HEK293 (cell line): ENCODE measurements around the gene CDC37.

ENCODE experiments used
- GLI2 ChIP-seq: fragments of 450-650 bp; formaldehyde crosslinking; IDR thresholded peaks from 2 replicates; pipeline ENCODE4; 2017; ENCODE audit warnings: missing biosample characterization, missing genetic modification characterization, low read depth, borderline replicate concordance
- HOXA7 ChIP-seq: sonication (generic); formaldehyde crosslinking; IDR thresholded peaks from 2 replicates; pipeline ENCODE4 v1.8.1; 2022; ENCODE audit warnings: missing genetic modification reagents, borderline replicate concordance
- HOXD13 ChIP-seq: sonication (generic); formaldehyde crosslinking; IDR thresholded peaks from 2 replicates; pipeline ENCODE4 v1.8.0; 2022; ENCODE audit warnings: missing genetic modification reagents, borderline replicate concordance
- MEIS1 ChIP-seq: sonication (generic); formaldehyde crosslinking; IDR thresholded peaks from 2 replicates; pipeline ENCODE4 v1.8.1; 2022; ENCODE audit warnings: missing genetic modification reagents, mild to moderate bottlenecking, borderline replicate concordance
- ZBTB17 ChIP-seq: fragments of 450-650 bp; formaldehyde crosslinking; IDR thresholded peaks from 2 replicates; pipeline ENCODE4 v1.5.1; 2016; ENCODE audit warnings: missing biosample characterization, missing genetic modification characterization
- ZFP3 ChIP-seq: fragments of 450-650 bp; formaldehyde crosslinking; IDR thresholded peaks from 2 replicates; pipeline ENCODE4 v1.5.1; 2016; ENCODE audit warnings: low read depth, missing biosample characterization, missing genetic modification characterization
- ZNF114 ChIP-seq: fragments of 450-650 bp; formaldehyde crosslinking; IDR thresholded peaks from 2 replicates; pipeline ENCODE4 v1.5.0; 2017; ENCODE audit warnings: missing biosample characterization, missing genetic modification characterization
- ZNF133 ChIP-seq: fragments of 450-650 bp; formaldehyde crosslinking; IDR thresholded peaks from 2 replicates; pipeline ENCODE4 v1.5.1; 2016; ENCODE audit warnings: missing biosample characterization, missing genetic modification characterization
- ZNF157 ChIP-seq: fragments of 450-650 bp; formaldehyde crosslinking; IDR thresholded peaks from 2 replicates; pipeline ENCODE4 v1.5.1; 2016; ENCODE audit warnings: missing biosample characterization, missing genetic modification characterization
- ZNF514 ChIP-seq: fragments of 450-650 bp; formaldehyde crosslinking; IDR thresholded peaks from 2 replicates; pipeline ENCODE4 v1.5.1; 2016; ENCODE audit warnings: missing biosample characterization, missing genetic modification characterization
- ZNF530 ChIP-seq: fragments of 450-650 bp; formaldehyde crosslinking; IDR thresholded peaks from 2 replicates; pipeline ENCODE4 v1.5.1; 2016; ENCODE audit warnings: low read depth, missing biosample characterization, missing genetic modification characterization
- ZNF549 ChIP-seq: fragments of 450-650 bp; IDR thresholded peaks from 2 replicates; pipeline ENCODE4 v1.5.1; 2018; ENCODE audit warnings: missing biosample characterization, missing genetic modification characterization, mild to moderate bottlenecking, inconsistent platforms, moderate library complexity
- ZNF585B ChIP-seq: fragments of 450-650 bp; formaldehyde crosslinking; IDR thresholded peaks from 2 replicates; pipeline ENCODE4 v1.5.1; 2016; ENCODE audit warnings: missing biosample characterization, missing genetic modification characterization
- ZNF677 ChIP-seq: fragments of 450-650 bp; IDR thresholded peaks from 2 replicates; pipeline ENCODE4 v1.5.0; 2018; ENCODE audit warnings: missing biosample characterization, mild to moderate bottlenecking, missing genetic modification characterization, moderate library complexity
- ZNF76 ChIP-seq: fragments of 450-650 bp; formaldehyde crosslinking; IDR thresholded peaks from 2 replicates; pipeline ENCODE4; 2016; ENCODE audit warnings: low read depth, missing biosample characterization, missing genetic modification characterization, borderline replicate concordance
- ZNF768 ChIP-seq: fragments of 450-650 bp; formaldehyde crosslinking; IDR thresholded peaks from 2 replicates; pipeline ENCODE4 v1.5.1; 2018; ENCODE audit warnings: missing biosample characterization, mild to moderate bottlenecking, missing genetic modification characterization
- TF ChIP-seq, protein P1 (sequence below): fragments of 450-650 bp; formaldehyde crosslinking; IDR thresholded peaks from 2 replicates; pipeline ENCODE4 v1.5.1; 2016; ENCODE audit warnings: missing biosample characterization, missing genetic modification characterization
- TF ChIP-seq, protein P2 (sequence below): fragments of 450-650 bp; formaldehyde crosslinking; IDR thresholded peaks from 2 replicates; pipeline ENCODE4 v1.5.1; 2016; ENCODE audit warnings: missing biosample characterization, missing genetic modification characterization
- TF ChIP-seq, protein P3 (sequence below): fragments of 450-650 bp; formaldehyde crosslinking; IDR thresholded peaks from 2 replicates; pipeline ENCODE4 v1.5.1; 2016; ENCODE audit warnings: missing biosample characterization, missing genetic modification characterization
- TF ChIP-seq, protein P4 (sequence below): fragments of 450-650 bp; formaldehyde crosslinking; IDR thresholded peaks from 2 replicates; pipeline ENCODE4 v1.5.1; 2016; ENCODE audit warnings: missing biosample characterization, missing genetic modification characterization, borderline replicate concordance
- TF ChIP-seq, protein P5 (sequence below): fragments of 450-650 bp; formaldehyde crosslinking; optimal IDR thresholded peaks from 2 replicates; pipeline ENCODE3; 2016; ENCODE audit warnings: missing biosample characterization, mild to moderate bottlenecking, missing genetic modification characterization
- TF ChIP-seq, protein P6 (sequence below): fragments of 450-650 bp; formaldehyde crosslinking; IDR thresholded peaks from 2 replicates; pipeline ENCODE4 v1.5.1; 2017; ENCODE audit warnings: missing biosample characterization, missing genetic modification characterization
- TF ChIP-seq, protein P7 (sequence below): fragments of 450-650 bp; formaldehyde crosslinking; IDR thresholded peaks from 2 replicates; pipeline ENCODE4 v1.5.1; 2016; ENCODE audit warnings: missing biosample characterization, missing genetic modification characterization
- TF ChIP-seq, protein P8 (sequence below): fragments of 450-650 bp; formaldehyde crosslinking; IDR thresholded peaks from 2 replicates; pipeline ENCODE4 v1.5.1; 2017; ENCODE audit warnings: missing biosample characterization, missing genetic modification characterization
- TF ChIP-seq, protein P9 (sequence below): fragments of 450-650 bp; formaldehyde crosslinking; IDR thresholded peaks from 2 replicates; pipeline ENCODE4 v1.5.1; 2016; ENCODE audit warnings: missing biosample characterization, missing genetic modification characterization

The CDC37 gene

DNA sequence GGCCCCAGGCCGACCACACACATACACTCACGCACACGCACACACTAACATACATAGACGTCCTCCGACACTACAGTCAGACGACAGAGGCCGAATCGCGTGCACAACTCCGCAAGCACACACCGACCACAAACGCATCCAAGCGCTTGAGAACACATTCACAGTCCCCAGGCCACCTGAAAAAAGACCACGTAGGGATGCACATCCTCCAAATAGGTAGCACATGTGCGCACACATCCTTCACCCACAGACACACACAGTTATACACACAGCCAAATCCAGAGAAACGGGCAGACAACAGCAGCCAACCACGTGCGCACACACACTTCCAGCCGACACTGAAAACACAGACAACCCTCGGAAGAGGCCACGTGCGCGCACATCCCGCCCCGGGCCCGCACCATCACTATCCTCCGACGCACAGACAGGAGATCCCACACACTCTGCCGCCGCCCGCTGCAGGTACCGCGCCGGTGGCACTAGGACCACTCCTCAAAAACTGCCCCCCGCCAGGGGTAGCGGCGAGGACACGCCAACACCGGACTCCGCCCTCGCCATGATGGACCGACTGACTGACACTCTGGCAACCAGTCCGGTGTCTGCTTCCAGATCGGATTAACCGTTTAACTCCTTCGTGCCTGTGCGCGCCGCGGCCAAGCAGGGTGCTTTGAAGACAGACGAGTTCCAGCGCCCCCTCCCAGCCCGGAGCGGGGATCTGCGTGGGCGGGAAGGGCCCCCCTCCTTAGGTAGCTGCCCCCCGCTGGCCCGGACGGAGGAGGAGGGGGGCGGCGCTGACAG is 16.5 kb upstream of the CDC37 start (continued):
- TF ChIP-seq, protein P1, sequence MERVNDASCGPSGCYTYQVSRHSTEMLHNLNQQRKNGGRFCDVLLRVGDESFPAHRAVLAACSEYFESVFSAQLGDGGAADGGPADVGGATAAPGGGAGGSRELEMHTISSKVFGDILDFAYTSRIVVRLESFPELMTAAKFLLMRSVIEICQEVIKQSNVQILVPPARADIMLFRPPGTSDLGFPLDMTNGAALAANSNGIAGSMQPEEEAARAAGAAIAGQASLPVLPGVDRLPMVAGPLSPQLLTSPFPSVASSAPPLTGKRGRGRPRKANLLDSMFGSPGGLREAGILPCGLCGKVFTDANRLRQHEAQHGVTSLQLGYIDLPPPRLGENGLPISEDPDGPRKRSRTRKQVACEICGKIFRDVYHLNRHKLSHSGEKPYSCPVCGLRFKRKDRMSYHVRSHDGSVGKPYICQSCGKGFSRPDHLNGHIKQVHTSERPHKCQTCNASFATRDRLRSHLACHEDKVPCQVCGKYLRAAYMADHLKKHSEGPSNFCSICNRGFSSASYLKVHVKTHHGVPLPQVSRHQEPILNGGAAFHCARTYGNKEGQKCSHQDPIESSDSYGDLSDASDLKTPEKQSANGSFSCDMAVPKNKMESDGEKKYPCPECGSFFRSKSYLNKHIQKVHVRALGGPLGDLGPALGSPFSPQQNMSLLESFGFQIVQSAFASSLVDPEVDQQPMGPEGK = peak; percentile 66; the same call in 1 of the 2 replicates
- TF ChIP-seq, protein P2, sequence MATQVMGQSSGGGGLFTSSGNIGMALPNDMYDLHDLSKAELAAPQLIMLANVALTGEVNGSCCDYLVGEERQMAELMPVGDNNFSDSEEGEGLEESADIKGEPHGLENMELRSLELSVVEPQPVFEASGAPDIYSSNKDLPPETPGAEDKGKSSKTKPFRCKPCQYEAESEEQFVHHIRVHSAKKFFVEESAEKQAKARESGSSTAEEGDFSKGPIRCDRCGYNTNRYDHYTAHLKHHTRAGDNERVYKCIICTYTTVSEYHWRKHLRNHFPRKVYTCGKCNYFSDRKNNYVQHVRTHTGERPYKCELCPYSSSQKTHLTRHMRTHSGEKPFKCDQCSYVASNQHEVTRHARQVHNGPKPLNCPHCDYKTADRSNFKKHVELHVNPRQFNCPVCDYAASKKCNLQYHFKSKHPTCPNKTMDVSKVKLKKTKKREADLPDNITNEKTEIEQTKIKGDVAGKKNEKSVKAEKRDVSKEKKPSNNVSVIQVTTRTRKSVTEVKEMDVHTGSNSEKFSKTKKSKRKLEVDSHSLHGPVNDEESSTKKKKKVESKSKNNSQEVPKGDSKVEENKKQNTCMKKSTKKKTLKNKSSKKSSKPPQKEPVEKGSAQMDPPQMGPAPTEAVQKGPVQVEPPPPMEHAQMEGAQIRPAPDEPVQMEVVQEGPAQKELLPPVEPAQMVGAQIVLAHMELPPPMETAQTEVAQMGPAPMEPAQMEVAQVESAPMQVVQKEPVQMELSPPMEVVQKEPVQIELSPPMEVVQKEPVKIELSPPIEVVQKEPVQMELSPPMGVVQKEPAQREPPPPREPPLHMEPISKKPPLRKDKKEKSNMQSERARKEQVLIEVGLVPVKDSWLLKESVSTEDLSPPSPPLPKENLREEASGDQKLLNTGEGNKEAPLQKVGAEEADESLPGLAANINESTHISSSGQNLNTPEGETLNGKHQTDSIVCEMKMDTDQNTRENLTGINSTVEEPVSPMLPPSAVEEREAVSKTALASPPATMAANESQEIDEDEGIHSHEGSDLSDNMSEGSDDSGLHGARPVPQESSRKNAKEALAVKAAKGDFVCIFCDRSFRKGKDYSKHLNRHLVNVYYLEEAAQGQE = no peak; the same call in none of the 2 replicates
- TF ChIP-seq, protein P3, sequence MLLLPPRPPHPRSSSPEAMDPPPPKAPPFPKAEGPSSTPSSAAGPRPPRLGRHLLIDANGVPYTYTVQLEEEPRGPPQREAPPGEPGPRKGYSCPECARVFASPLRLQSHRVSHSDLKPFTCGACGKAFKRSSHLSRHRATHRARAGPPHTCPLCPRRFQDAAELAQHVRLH (tag by site-specific recombination) = peak; percentile 81; the same call in 1 of the 2 replicates
- TF ChIP-seq ZNF514 (tag by site-specific recombination) (no peak), ZNF133 (tag by site-specific recombination) (no peak; the same call in 1 of the 2 replicates), HOXA7 (no peak), ZNF549 (no peak), ZNF768 (tag by site-specific recombination) (no peak; the same call in 1 of the 2 replicates), ZNF76 (tag by site-specific recombination) (peak; percentile 34; the same call in 1 of the 2 replicates), ZNF157 (tag by site-specific recombination) (no peak), HOXD13 (CRISPR knock-in tag) (no peak), MEIS1 (CRISPR knock-in tag) (no peak), ZNF677 (tag by site-specific recombination) (no peak), ZNF114 (no peak), ZFP3 (tag by site-specific recombination) (no peak), ZNF585B (tag by site-specific recombination) (no peak), ZBTB17 (tag by site-specific recombination) (peak; percentile 93), ZNF530 (no peak), GLI2 (tag by site-specific recombination) (no peak)
- TF ChIP-seq, protein P4, sequence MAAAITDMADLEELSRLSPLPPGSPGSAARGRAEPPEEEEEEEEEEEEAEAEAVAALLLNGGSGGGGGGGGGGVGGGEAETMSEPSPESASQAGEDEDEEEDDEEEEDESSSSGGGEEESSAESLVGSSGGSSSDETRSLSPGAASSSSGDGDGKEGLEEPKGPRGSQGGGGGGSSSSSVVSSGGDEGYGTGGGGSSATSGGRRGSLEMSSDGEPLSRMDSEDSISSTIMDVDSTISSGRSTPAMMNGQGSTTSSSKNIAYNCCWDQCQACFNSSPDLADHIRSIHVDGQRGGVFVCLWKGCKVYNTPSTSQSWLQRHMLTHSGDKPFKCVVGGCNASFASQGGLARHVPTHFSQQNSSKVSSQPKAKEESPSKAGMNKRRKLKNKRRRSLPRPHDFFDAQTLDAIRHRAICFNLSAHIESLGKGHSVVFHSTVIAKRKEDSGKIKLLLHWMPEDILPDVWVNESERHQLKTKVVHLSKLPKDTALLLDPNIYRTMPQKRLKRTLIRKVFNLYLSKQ (tag by site-specific recombination) = no peak
- TF ChIP-seq, protein P5, sequence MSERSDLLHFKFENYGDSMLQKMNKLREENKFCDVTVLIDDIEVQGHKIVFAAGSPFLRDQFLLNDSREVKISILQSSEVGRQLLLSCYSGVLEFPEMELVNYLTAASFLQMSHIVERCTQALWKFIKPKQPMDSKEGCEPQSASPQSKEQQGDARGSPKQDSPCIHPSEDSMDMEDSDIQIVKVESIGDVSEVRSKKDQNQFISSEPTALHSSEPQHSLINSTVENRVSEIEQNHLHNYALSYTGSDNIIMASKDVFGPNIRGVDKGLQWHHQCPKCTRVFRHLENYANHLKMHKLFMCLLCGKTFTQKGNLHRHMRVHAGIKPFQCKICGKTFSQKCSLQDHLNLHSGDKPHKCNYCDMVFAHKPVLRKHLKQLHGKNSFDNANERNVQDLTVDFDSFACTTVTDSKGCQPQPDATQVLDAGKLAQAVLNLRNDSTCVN (tag by site-specific recombination) = peak; percentile 92
- TF ChIP-seq, protein P6, sequence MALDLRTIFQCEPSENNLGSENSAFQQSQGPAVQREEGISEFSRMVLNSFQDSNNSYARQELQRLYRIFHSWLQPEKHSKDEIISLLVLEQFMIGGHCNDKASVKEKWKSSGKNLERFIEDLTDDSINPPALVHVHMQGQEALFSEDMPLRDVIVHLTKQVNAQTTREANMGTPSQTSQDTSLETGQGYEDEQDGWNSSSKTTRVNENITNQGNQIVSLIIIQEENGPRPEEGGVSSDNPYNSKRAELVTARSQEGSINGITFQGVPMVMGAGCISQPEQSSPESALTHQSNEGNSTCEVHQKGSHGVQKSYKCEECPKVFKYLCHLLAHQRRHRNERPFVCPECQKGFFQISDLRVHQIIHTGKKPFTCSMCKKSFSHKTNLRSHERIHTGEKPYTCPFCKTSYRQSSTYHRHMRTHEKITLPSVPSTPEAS (tag by site-specific recombination) = peak; percentile 97
- TF ChIP-seq, protein P7, sequence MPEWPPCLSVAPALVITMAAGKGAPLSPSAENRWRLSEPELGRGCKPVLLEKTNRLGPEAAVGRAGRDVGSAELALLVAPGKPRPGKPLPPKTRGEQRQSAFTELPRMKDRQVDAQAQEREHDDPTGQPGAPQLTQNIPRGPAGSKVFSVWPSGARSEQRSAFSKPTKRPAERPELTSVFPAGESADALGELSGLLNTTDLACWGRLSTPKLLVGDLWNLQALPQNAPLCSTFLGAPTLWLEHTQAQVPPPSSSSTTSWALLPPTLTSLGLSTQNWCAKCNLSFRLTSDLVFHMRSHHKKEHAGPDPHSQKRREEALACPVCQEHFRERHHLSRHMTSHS = no peak
- TF ChIP-seq, protein P8, sequence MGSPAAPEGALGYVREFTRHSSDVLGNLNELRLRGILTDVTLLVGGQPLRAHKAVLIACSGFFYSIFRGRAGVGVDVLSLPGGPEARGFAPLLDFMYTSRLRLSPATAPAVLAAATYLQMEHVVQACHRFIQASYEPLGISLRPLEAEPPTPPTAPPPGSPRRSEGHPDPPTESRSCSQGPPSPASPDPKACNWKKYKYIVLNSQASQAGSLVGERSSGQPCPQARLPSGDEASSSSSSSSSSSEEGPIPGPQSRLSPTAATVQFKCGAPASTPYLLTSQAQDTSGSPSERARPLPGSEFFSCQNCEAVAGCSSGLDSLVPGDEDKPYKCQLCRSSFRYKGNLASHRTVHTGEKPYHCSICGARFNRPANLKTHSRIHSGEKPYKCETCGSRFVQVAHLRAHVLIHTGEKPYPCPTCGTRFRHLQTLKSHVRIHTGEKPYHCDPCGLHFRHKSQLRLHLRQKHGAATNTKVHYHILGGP (tag by site-specific recombination) = no peak
- TF ChIP-seq, protein P9, sequence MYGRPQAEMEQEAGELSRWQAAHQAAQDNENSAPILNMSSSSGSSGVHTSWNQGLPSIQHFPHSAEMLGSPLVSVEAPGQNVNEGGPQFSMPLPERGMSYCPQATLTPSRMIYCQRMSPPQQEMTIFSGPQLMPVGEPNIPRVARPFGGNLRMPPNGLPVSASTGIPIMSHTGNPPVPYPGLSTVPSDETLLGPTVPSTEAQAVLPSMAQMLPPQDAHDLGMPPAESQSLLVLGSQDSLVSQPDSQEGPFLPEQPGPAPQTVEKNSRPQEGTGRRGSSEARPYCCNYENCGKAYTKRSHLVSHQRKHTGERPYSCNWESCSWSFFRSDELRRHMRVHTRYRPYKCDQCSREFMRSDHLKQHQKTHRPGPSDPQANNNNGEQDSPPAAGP (tag by site-specific recombination) = peak; percentile 80
